ENCODE data around the gene GOLGA6C.

GRCh38 chr15:75210811-75211230 lies 47.3 kb upstream of the GOLGA6C start:
- TF ChIP-seq CTCF (IDR thresholded peaks at IDR 0.05) (no peak), POLR2A (IDR thresholded peaks at IDR 0.05) (no peak), POLR2AphosphoS5 (IDR thresholded peaks at IDR 0.05) (no peak)

Measured in gastroesophageal sphincter (tissue), 3 donors.